ENCODE measurements around the gene IL34.
"Not testable (repeated sequence)": the region's sequence is repeated elsewhere in the genome, so short reads cannot be mapped to it uniquely, and the experiment has no call there.

The IL34 gene

DNA sequence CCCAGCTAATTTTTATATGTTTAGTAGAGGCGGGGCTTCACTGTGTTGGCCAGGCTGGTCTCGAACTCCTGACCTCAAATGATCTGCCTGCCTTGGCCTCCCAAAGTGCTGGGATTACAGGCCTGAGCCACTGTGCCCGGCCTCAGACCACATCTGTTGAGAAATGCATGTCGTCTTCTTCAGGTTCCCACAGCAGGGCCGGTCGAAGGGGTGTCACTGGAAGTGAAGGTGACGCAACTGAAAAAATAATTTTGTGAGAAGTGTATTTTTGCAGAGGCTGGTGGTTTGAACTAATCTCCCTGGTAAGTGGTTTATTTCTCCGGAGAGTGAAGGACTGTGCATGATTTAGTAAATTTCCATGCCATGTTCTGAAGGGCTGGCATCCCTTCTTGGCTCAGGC is 33.4 kb upstream of the IL34 start:
- CTCF ChIA-PET = no interaction called here
- Mint-ChIP-seq H3K4me3 (no peak overlapping the region), H3K27ac (no peak overlapping the region), H3K4me1 (no peaks in the 10 kb centered on the region), H3K27me3 (peaks cover 13% of the 10 kb centered on the region), H3K36me3 (no peaks in the 10 kb centered on the region), H3K9me3 (no peaks in the 10 kb centered on the region)
- no peak for DNase-seq

DNA sequence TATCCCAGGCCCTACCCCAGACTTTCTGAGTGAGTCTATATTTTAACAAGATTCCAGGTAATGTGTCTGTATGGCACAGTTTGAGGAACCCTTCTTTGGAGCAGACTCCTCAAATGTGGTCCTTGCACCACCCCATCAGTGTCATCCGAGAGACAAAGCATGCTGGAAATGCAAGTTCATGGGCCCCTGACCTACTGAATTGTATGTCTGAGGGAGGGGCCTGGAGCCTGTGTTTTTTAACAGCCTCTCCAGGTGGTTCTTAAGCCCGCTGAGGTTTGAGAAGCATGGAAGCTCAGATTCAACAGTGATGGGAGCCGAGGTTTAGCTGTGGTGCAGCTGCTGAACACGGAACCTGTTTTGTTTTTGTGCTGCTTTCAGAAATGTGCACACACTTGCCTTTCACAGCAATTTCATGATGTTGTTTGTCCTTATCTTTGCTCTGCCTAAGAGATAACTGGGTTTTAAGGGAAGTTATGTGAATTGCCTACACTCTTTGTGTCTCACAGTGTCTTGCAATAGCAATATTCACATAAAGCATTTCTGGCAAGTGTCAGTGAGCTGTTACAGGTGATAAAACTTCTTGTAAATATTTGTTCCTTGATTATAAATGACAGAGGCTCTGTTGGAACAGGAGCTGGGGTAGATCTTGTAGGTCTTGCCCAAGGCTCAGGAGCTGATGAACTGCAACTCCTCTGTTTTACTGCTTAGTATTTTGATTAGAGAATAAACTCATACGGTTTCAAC is 32.0 kb upstream of the IL34 start:
- DNase-seq = no peak
- Mint-ChIP-seq H3K4me1 (no peaks in the 10 kb centered on the region), H3K36me3 (no peaks in the 10 kb centered on the region), H3K27me3 (peaks cover 13% of the 10 kb centered on the region), H3K4me3 (no peak overlapping the region), H3K27ac (no peak overlapping the region), H3K9me3 (no peaks in the 10 kb centered on the region)
- CTCF ChIA-PET = no interaction called here

DNA sequence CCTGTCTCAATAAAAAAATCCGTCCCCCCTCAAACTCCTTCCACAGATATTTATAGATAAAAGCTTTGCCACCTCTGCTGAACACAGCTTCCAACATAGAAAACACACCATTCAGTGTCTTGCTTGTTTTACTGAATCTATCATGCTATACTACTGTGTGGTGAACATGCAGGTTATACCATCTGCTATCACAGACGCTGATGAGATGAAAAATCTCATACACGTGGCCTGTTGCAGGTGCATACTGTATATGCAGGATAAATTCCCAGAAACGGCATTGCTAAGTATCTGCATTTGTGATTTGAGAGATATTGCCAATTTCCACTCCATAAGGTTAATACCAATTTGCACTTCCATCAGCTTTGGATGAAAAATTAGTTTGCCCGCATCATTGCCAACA is 30.4 kb upstream of the IL34 start:
- Mint-ChIP-seq H3K27me3 (peaks cover 8% of the 10 kb centered on the region), H3K36me3 (no peaks in the 10 kb centered on the region), H3K9me3 (no peaks in the 10 kb centered on the region), H3K4me3 (no peak overlapping the region), H3K4me1 (no peaks in the 10 kb centered on the region), H3K27ac (no peak overlapping the region)
- DNase-seq = no peak
- CTCF ChIA-PET = interaction anchor here (1.0 kb wide), 1 partner anchor 39 kb away, joined by 3 read pairs; no protein-coding TSS in a partner anchor

DNA sequence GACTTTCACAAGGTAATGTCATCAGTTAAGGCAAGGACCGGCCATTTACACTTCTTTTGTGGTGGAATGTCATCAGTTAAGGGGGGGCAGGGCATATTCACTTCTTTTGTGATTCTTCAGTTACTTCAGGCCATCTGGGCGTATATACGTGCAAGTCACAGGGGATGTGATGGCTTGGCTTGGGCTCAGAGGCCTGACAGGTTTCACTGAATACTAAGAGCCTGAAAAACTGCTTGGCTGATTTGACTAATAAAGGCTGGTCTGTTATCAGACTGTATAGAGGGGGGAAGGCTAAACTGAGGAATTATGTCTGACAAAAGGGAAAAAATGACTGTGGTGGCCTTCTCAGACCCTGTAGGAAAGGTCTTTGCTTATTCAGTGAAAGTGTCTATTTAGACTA is 24.5 kb upstream of the IL34 start:
- H3K27ac Mint-ChIP-seq, H3K4me3 Mint-ChIP-seq, CTCF ChIA-PET: not testable (repeated sequence)

DNA sequence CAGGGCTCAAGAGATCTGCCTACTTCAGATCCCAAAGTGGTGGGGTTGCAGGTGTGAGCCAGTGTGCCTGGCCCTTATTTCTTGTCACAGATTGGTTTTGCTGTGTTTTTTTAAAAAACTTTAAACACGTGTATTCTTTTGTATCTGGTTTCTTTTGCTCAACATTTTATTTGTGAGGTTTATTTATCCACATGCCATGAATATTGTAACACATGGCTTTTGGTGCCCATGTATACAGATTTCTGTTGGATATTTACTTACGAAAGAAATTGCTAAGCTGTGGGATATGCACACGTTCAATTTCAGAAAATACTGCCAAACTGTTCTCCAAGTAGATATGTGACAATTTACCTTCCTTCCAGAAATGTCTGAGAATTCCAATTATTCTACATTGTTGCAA is 18.7 kb upstream of the IL34 start:
- CTCF ChIA-PET = interaction anchor here (0.7 kb wide), 1 partner anchor 10 kb away, joined by 3 read pairs; no protein-coding TSS in a partner anchor
- Mint-ChIP-seq H3K4me3 (no peak overlapping the region), H3K4me1 (no peaks in the 10 kb centered on the region), H3K27ac (no peak overlapping the region), H3K27me3 (peaks cover 17% of the 10 kb centered on the region), H3K9me3 (peaks cover 4% of the 10 kb centered on the region), H3K36me3 (no peaks in the 10 kb centered on the region)
- DNase-seq = no peak

More for the DNA sequence above, 24.5 kb upstream of the IL34 start:
- H3K9me3 Mint-ChIP-seq, H3K4me1 Mint-ChIP-seq, H3K36me3 Mint-ChIP-seq, DNase-seq, H3K27me3 Mint-ChIP-seq: not testable (repeated sequence)

DNA sequence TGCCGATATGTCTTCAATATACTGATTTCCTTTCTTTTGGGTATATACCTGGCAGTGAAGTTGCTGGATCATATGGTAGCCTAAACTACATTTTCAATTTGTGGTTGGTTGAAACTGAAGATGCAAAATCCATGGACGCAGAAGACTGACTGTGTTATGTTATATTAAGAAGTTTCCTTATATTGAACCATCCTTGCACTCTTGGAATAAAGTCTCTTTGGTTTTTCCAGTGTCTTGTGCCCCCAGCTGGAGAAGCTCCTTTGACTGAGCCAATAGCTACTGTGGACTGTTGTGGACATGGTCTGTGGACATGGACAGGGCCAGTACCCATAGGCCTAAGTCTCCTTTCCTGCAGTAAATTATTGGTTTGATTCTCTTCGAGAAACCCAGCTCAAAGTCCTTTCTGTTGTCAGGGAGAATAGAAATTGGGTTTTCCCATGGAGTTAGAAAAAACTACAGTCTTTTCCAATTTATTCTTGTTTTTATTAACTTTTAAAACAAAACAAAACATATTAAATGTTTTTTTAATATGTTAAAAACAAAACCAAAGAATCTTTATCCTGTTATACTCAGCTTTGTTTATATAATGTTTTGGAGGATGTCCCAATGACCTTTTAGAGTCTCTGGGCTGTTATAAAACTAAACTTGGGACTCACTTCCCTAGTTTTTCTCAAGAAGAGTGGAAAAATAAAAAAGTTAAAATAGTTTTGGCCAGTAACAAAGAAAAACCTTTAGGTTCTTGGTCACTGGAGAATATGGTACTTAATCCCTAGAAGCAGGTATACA is 15.2 kb upstream of the IL34 start:
- no peak for DNase-seq
- no peak overlapping the region for H3K27ac Mint-ChIP-seq
- H3K4me3 Mint-ChIP-seq = no peak overlapping the region
- CTCF ChIA-PET = interaction anchor here (0.7 to 1.6 kb wide), 2 partner anchors 22 to 121 kb away, joined by 3 to 6 read pairs; no protein-coding TSS in a partner anchor
- peaks cover 8% of the 10 kb centered on the region for H3K27me3 Mint-ChIP-seq
- H3K4me1 Mint-ChIP-seq = no peaks in the 10 kb centered on the region
- peaks cover 4% of the 10 kb centered on the region for H3K9me3 Mint-ChIP-seq
- H3K36me3 Mint-ChIP-seq = no peaks in the 10 kb centered on the region

DNA sequence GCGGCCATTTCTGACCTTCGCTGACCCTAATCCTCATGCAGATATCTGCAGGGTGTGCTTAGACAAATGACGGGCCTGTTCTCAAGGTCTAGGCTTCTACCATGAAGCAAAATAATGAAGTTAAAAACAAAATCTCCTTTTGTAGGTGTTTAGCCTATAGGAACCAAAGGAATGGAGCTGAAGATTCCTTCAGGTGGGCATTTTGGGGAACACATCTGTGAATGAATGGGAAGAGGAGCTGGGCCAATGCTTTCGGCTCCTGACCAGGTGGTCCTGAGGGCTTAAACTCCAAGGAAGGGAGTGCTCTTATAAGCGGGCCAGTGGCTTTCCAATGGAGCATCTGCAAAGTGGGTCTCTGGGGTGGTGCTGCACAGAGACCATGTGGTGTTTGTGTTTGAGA is 14.1 kb upstream of the IL34 start:
- no peaks in the 10 kb centered on the region for H3K36me3 Mint-ChIP-seq
- CTCF ChIA-PET = interaction anchor here (0.8 to 1.4 kb wide), 2 partner anchors 21 to 139 kb away, joined by 3 read pairs; no protein-coding TSS in a partner anchor
- peaks cover 14% of the 10 kb centered on the region for H3K27me3 Mint-ChIP-seq
- H3K4me3 Mint-ChIP-seq = no peak overlapping the region
- H3K9me3 Mint-ChIP-seq = peaks cover 4% of the 10 kb centered on the region
- H3K27ac Mint-ChIP-seq = no peak overlapping the region
- no peak for DNase-seq
- H3K4me1 Mint-ChIP-seq = no peaks in the 10 kb centered on the region

DNA sequence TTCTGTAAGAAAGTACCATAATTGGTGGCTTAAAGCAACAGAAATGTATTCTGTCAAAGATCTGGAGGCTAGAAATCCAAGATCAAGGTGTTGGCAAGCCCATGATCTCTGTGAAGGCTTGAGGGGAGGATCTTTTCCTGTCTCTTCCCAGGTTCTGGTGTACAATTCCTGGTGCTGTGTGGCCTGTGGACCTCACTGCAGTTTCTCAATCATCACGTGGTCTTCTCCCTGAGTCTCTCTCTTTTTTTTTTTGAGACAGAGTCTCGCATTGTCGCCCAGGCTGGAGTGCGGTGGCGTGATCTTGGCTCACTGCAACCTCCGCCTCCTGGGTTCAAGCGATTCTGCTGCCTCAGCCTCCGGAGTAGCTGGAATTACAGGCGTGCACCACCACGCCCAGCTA is 12.7 kb upstream of the IL34 start:
- CTCF ChIA-PET, H3K36me3 Mint-ChIP-seq, H3K9me3 Mint-ChIP-seq, DNase-seq, H3K4me1 Mint-ChIP-seq, H3K4me3 Mint-ChIP-seq, H3K27ac Mint-ChIP-seq: not testable (repeated sequence)
- peaks cover 17% of the 10 kb centered on the region for H3K27me3 Mint-ChIP-seq

DNA sequence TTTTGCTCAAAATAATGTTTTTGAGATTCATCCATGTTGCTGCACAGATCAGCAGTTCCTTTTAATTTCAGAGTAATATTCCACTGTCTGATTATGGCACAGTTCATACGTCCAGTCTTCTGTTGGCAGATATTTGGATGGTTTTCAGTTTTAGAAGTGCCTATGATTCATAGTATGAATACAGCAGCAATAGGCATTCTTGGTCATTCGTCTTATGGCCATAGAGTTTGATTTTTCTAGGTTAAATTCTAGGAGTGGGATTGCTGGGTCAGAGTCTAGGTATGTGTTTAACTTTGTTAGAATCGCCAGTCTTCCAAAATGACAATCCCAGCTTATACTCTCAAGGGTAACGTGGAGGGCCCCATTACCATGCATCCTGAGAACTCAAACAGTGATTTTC is 11.5 kb upstream of the IL34 start:
- no peak overlapping the region for H3K27ac Mint-ChIP-seq
- no peaks in the 10 kb centered on the region for H3K4me1 Mint-ChIP-seq
- CTCF ChIA-PET = interaction anchor here (1.0 kb wide), 1 partner anchor 137 kb away, joined by 4 read pairs; no protein-coding TSS in a partner anchor
- DNase-seq = no peak
- H3K36me3 Mint-ChIP-seq = no peaks in the 10 kb centered on the region
- H3K27me3 Mint-ChIP-seq = peaks cover 15% of the 10 kb centered on the region
- H3K4me3 Mint-ChIP-seq = no peak overlapping the region
- H3K9me3 Mint-ChIP-seq = peaks cover 4% of the 10 kb centered on the region

DNA sequence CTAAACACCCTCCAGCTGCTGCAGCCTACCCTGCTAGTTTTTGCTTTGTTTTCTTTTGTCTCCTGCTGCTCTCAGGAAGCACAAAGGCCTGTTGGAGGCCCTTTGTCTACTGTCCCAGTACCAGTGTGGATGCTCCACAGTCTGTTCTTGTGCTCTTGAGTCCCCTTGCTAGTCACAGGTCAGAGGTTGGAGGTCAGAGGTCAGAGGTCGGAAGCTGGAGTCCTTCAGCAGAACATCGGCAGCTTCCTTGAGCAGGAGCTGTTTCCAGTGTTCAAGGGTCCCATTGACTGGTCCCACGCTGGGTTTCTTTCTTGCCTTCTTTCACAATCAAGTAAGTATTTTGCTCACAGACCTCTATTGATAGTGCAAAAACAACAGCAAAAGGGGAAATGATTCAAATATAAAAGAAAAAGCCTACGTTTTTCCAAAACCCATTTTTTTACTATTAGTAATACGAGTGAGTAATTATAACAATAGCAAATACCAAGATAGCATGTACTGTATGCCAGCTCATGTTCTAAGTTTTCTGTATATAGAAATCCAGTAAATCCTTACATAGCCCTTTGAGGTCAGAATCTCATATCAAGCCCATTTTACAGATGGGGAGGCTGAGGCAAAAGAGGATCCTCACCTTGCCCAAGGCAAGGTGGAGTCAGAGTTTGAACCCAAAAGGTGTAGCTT is 10.9 kb upstream of the IL34 start:
- CTCF ChIA-PET = interaction anchor here (0.5 to 1.2 kb wide), 3 partner anchors 19 to 136 kb away, joined by 3 to 4 read pairs (median 4); no protein-coding TSS in a partner anchor
- no peak overlapping the region for H3K4me3 Mint-ChIP-seq
- DNase-seq = no peak
- H3K36me3 Mint-ChIP-seq = no peaks in the 10 kb centered on the region
- peaks cover 15% of the 10 kb centered on the region for H3K27me3 Mint-ChIP-seq
- H3K27ac Mint-ChIP-seq = no peak overlapping the region
- H3K4me1 Mint-ChIP-seq = no peaks in the 10 kb centered on the region
- peaks cover 4% of the 10 kb centered on the region for H3K9me3 Mint-ChIP-seq

DNA sequence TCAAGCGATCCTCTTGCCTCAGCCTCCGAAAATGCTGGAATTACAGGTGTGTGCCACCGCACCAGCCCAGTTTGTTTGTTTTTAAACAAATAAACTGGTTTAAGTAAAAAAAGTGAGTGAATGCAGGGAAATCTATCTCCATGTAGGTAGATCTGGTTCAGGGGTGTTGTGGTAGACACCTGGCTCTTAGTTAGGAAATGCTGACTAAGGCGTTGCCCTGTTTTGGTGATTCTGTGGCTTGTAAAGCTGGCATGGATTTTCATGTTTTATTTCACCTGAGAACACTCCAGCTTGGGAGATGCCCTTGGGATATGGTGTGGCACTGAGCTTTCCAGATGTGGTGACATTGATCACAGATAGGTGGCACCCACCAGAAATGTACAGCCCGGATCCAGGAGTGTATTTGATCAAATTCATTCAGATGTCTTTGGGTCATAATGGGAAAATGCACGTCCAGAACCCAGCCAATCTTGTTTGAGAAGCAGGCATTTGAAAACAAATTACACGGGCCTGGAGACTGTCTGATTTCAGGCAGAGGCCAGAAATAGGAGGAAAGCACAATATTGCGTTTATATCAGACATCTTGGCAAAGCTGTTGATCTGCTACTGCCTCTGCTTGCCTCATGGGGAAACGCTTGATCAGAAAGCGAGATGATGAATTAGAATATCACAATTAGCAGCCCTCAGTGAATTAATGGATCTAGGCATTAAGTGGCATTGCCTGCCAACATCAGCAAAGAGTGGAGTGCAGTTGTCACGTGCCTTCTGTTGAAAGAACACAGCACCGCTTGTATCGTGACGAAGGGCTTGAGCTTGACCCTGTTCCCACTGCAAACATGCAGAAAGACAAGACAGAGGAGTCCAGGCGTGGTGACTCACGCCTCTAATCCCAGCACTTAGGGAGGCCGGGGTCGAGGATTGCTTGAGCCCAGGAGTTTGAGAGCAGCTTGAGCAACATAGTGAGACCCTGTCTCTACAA is 7.3 kb upstream of the IL34 start:
- CTCF ChIA-PET = interaction anchor here (0.7 to 1.7 kb wide), 3 partner anchors 13 to 24 kb away, joined by 3 to 9 read pairs (median 3); no protein-coding TSS in a partner anchor
- H3K36me3 Mint-ChIP-seq = no peaks in the 10 kb centered on the region

DNA sequence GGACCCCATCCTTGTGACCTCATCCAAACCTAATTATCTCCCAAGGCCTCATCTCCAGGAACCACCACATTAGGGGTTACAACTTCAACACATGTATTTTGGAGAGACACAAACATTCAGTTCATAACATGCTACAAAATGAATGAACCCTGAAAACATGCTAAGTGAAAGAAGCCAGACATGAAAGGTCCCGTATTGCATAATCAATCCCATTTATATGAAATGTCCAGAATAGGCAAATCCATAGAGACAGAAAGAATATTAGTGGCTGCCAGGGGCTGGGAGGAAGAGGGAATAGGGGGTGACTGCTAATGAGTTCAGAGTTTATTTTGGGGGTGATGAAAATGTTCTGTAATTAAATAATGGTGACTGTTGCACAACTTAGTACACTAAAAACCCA is 3.7 kb upstream of the IL34 start:
- DNase-seq = no peak
- CTCF ChIA-PET = no interaction called here
- no peaks in the 10 kb centered on the region for H3K36me3 Mint-ChIP-seq

More for the DNA sequence above, 7.3 kb upstream of the IL34 start:
- Mint-ChIP-seq H3K27me3 (peaks cover 15% of the 10 kb centered on the region), H3K9me3 (no peaks in the 10 kb centered on the region), H3K27ac (no peak overlapping the region), H3K4me3 (no peak overlapping the region), H3K4me1 (no peaks in the 10 kb centered on the region)
- DNase-seq = no peak

DNA sequence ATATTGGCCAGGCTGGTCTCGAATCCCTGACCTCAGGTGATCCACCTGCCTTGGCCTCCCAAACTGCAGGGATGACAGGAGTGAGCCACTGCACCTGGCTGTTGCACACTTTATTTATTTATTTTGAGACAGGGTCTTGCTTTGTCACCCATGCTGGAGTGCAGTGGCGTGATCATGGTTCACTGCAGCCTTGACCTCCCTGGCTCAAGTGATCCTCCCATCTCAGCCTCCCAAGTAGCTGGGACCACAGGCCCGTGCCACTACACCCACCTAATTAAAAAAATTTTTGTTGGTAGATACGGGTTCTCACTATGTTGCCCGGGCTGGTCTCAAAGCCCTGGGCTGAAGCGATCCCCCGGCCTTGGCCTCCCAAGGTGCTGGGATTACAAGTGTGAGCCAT is 3.1 kb upstream of the IL34 start:
- DNase-seq, H3K9me3 Mint-ChIP-seq, H3K4me1 Mint-ChIP-seq, H3K4me3 Mint-ChIP-seq, H3K27ac Mint-ChIP-seq, CTCF ChIA-PET, H3K36me3 Mint-ChIP-seq: not testable (repeated sequence)
- peaks cover 15% of the 10 kb centered on the region for H3K27me3 Mint-ChIP-seq

More for the DNA sequence above, 3.7 kb upstream of the IL34 start:
- H3K4me3 Mint-ChIP-seq = no peak overlapping the region
- H3K4me1 Mint-ChIP-seq = no peaks in the 10 kb centered on the region
- no peak overlapping the region for H3K27ac Mint-ChIP-seq
- H3K9me3 Mint-ChIP-seq = no peaks in the 10 kb centered on the region
- H3K27me3 Mint-ChIP-seq = peaks cover 17% of the 10 kb centered on the region
